ENCODE measurements around the gene CEP70. TPM values are rescaled to one million over a fixed set of nuclear protein-coding genes. Genes with fewer than 3 reads are reported as not detected.

Gene CEP70
- total RNA-seq, 1 experiment from 2014 or later, result 64.5 TPM

DNA sequence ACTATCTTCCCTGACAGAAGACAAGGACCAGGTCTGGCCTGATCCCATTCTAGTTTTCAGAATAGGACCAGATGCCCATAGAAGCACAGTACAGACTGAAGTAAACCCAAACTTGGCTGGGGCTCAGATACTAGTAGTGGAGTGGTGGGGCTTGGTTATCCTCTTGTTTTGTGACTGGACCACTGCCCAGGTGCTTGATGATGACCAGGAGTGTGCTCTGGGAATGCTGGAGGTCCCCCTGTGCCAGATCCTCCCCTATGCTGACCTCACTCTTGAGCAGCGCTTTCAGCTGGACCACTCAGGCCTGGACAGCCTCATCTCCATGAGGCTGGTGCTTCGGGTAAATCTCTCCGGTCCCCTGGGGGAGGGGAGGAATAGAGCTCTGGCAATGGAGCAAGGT lies 123.4 kb downstream of the CEP70 start:
- no peak for DNase-seq (ENCODE audit: low read depth, low spot score)
- ChIA-PET CTCF (interaction anchor here (0.6 kb wide), 1 partner anchor 374 kb away, joined by 3 read pairs; no protein-coding TSS in a partner anchor), POLR2A (no interaction called here)
- in situ Hi-C loops (cut with HindIII; ENCODE audit: low pct_unique_long_range_greater_than_20kb, low sequenced_read_pairs), result no loop called here
- intact Hi-C loops (cut with micrococcal nuclease; ENCODE audit: unreplicated experiment), result no loop called here
- TF ChIP-seq, protein P1, sequence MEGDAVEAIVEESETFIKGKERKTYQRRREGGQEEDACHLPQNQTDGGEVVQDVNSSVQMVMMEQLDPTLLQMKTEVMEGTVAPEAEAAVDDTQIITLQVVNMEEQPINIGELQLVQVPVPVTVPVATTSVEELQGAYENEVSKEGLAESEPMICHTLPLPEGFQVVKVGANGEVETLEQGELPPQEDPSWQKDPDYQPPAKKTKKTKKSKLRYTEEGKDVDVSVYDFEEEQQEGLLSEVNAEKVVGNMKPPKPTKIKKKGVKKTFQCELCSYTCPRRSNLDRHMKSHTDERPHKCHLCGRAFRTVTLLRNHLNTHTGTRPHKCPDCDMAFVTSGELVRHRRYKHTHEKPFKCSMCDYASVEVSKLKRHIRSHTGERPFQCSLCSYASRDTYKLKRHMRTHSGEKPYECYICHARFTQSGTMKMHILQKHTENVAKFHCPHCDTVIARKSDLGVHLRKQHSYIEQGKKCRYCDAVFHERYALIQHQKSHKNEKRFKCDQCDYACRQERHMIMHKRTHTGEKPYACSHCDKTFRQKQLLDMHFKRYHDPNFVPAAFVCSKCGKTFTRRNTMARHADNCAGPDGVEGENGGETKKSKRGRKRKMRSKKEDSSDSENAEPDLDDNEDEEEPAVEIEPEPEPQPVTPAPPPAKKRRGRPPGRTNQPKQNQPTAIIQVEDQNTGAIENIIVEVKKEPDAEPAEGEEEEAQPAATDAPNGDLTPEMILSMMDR (IDR thresholded peaks at IDR 0.05), result no peak
- TF ChIP-seq, protein P2, sequence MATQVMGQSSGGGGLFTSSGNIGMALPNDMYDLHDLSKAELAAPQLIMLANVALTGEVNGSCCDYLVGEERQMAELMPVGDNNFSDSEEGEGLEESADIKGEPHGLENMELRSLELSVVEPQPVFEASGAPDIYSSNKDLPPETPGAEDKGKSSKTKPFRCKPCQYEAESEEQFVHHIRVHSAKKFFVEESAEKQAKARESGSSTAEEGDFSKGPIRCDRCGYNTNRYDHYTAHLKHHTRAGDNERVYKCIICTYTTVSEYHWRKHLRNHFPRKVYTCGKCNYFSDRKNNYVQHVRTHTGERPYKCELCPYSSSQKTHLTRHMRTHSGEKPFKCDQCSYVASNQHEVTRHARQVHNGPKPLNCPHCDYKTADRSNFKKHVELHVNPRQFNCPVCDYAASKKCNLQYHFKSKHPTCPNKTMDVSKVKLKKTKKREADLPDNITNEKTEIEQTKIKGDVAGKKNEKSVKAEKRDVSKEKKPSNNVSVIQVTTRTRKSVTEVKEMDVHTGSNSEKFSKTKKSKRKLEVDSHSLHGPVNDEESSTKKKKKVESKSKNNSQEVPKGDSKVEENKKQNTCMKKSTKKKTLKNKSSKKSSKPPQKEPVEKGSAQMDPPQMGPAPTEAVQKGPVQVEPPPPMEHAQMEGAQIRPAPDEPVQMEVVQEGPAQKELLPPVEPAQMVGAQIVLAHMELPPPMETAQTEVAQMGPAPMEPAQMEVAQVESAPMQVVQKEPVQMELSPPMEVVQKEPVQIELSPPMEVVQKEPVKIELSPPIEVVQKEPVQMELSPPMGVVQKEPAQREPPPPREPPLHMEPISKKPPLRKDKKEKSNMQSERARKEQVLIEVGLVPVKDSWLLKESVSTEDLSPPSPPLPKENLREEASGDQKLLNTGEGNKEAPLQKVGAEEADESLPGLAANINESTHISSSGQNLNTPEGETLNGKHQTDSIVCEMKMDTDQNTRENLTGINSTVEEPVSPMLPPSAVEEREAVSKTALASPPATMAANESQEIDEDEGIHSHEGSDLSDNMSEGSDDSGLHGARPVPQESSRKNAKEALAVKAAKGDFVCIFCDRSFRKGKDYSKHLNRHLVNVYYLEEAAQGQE (IDR thresholded peaks at IDR 0.05; ENCODE audit: insufficient read depth in 1 of 2, low read depth in 2 of 2, low read length in 1 of 2), result no peak
- TF ChIP-seq POLR2AphosphoS5 (IDR thresholded peaks at IDR 0.05; ENCODE audit: low read depth, low read length) (no peak), TCF7L2 (IDR thresholded peaks at IDR 0.05; ENCODE audit: low read depth, low read length) (no peak), SIN3A (IDR thresholded peaks at IDR 0.05; ENCODE audit: borderline replicate concordance, insufficient read depth, low read depth, low read length) (no peak)
- Histone ChIP-seq H3K4me1 (ENCODE audit: control insufficient read depth, insufficient read depth, low read length) (no peaks in the 10 kb centered on the region), H3K27ac (ENCODE audit: low read length) (no peak overlapping the region), H3K36me3 (ENCODE audit: control insufficient read depth, insufficient read depth, low read length) (no peaks in the 10 kb centered on the region), H3K9me3 (ENCODE audit: control insufficient read depth, insufficient read depth, low read depth, low read length) (no peaks in the 10 kb centered on the region), H3K4me3 (ENCODE audit: low read depth in 2 of 2, low read length in 2 of 2) (no peak overlapping the region), H3K27me3 (ENCODE audit: control insufficient read depth, insufficient read depth, low read length) (no peaks in the 10 kb centered on the region)
- ATAC-seq, result no peak
- no TSS peak for BruUV-seq (replicated peaks)

DNA sequence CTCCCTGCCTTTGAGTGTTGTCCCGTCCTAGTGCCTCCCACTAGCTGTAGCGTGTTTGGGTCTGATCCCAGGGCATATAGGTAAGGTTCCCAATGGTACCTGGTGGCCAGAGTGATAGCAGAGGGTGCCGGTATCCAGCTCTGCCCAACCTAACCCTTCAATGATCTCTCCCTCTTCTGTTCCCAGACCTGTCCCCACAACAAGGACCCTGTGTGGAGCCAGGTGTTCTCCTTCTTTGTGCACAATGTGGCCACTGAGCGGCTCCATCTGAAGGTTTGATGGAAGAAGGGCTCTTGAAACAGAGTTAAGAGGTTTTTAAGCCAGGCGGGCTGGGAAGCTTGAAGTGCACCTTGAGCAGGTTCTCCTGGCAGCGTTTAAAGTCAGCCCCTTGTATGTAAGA lies 124.2 kb downstream of the CEP70 start:
- ChIA-PET CTCF (no interaction called here), POLR2A (no interaction called here)
- Histone ChIP-seq H3K27ac (ENCODE audit: low read length) (no peak overlapping the region), H3K4me1 (ENCODE audit: control insufficient read depth, insufficient read depth, low read length) (no peaks in the 10 kb centered on the region), H3K36me3 (ENCODE audit: control insufficient read depth, insufficient read depth, low read length) (no peaks in the 10 kb centered on the region), H3K27me3 (ENCODE audit: control insufficient read depth, insufficient read depth, low read length) (no peaks in the 10 kb centered on the region), H3K9me3 (ENCODE audit: control insufficient read depth, insufficient read depth, low read depth, low read length) (no peaks in the 10 kb centered on the region), H3K4me3 (ENCODE audit: low read depth in 2 of 2, low read length in 2 of 2) (no peak overlapping the region)
- DNase-seq (ENCODE audit: low read depth, low spot score) (no peak), ATAC-seq (no peak)
- in situ Hi-C loops (cut with HindIII; ENCODE audit: low pct_unique_long_range_greater_than_20kb, low sequenced_read_pairs) (no loop called here), intact Hi-C loops (cut with micrococcal nuclease; ENCODE audit: unreplicated experiment) (no loop called here)
- TF ChIP-seq SIN3A (IDR thresholded peaks at IDR 0.05; ENCODE audit: borderline replicate concordance, insufficient read depth, low read depth, low read length), result no peak
- no peak for TF ChIP-seq TCF7L2 (IDR thresholded peaks at IDR 0.05; ENCODE audit: low read depth, low read length)
- TF ChIP-seq POLR2AphosphoS5 (IDR thresholded peaks at IDR 0.05; ENCODE audit: low read depth, low read length), result no peak
- TF ChIP-seq, protein P2 (IDR thresholded peaks at IDR 0.05; ENCODE audit: insufficient read depth in 1 of 2, low read depth in 2 of 2, low read length in 1 of 2), result no peak
- TF ChIP-seq, protein P1 (IDR thresholded peaks at IDR 0.05), result no peak
- no TSS peak for BruUV-seq (replicated peaks)
